Adrenal gland (tissue), 5 donors: ENCODE measurements around the gene KIFC3.

ENCODE experiments used
- POLR2A ChIP-seq, 2 donors: fragments of 450-650 bp; IDR thresholded peaks; one replicate each; pipeline ENCODE4 v1.6.1; 2017; ENCODE audit warnings: antibody characterized with exemption in 2 of 2, mild to moderate bottlenecking in 2 of 2, moderate library complexity in 1 of 2
- TF ChIP-seq, protein P1 (sequence below), 6 experiments: fragments of 450-650 bp in 4 of 6; fragments of 200-600 bp in 2 of 6; sonication (generic) in 1 of 6; IDR thresholded peaks; 1 replicate in 5 of 6; 2 replicates in 1 of 6; pipeline versions ENCODE4 v1.5.1 to v1.8.0; 2016 to 2021; ENCODE audit warnings: antibody characterized with exemption in 6 of 6, mild to moderate bottlenecking in 2 of 6, moderate library complexity in 1 of 6
- donor health status: DM: no; HTN: no; CAD: no.

DNA sequence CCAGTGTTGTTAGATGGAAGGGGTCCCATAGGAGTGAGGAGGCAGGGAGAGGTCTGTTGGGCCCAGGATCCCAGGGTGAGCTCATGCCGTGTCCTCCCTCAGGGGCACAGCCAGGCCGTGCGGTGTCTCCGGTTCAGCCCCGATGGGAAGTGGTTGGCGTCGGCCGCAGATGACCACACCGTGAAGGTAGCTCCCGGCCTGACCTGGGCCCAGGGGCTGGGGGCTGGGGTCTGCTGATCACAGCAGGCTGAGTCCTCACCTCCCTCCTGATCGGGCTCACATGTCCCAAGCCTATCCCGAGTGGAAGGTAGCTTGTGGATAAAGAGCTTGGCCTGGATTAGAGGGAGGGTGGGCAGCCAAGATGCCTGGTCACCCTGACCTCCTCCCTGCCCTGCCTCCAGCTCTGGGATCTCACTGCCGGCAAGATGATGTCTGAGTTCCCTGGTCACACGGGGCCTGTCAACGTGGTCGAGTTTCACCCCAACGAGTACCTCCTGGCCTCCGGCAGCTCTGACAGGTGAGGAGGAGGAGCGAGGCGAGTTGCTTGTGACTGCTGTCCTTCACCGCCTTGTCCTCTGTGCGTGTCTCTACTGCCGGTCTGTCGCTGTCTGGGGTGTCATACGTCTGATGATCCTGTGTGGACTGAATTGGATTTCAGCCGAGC is 50.6 kb downstream of the KIFC3 start:
- TF ChIP-seq POLR2A (IDR thresholded peaks at IDR 0.05), result no peak
- TF ChIP-seq, protein P1, sequence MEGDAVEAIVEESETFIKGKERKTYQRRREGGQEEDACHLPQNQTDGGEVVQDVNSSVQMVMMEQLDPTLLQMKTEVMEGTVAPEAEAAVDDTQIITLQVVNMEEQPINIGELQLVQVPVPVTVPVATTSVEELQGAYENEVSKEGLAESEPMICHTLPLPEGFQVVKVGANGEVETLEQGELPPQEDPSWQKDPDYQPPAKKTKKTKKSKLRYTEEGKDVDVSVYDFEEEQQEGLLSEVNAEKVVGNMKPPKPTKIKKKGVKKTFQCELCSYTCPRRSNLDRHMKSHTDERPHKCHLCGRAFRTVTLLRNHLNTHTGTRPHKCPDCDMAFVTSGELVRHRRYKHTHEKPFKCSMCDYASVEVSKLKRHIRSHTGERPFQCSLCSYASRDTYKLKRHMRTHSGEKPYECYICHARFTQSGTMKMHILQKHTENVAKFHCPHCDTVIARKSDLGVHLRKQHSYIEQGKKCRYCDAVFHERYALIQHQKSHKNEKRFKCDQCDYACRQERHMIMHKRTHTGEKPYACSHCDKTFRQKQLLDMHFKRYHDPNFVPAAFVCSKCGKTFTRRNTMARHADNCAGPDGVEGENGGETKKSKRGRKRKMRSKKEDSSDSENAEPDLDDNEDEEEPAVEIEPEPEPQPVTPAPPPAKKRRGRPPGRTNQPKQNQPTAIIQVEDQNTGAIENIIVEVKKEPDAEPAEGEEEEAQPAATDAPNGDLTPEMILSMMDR (IDR thresholded peaks at IDR 0.05), result no peak
